ENCODE measurements around the gene NDUFAF2.

GRCh38 chr5:61048534-61048933 lies 103.5 kb downstream of the NDUFAF2 start:
- TF ChIP-seq CTCF (IDR thresholded peaks at IDR 0.05; ENCODE audit: insufficient read depth, low read length, poor library complexity, severe bottlenecking) (no peak), EZH2phosphoT487 (conservative IDR thresholded peaks at IDR 0.05; ENCODE audit: low read length) (no peak)

Measured in SU-DHL-6 (cell line).